HepG2 (cell line): ENCODE data around the gene TJP1. TPM values are rescaled to one million over a fixed set of nuclear protein-coding genes. Genes with fewer than 3 reads are reported as not detected.

Experiments
- ATAC-seq: fragments of 200-7000 bp; cut with Tn5 transposase; 3 replicates; pipeline ENCODE4 v1.9.1; 2020; ENCODE audit warnings: mild to moderate bottlenecking, moderate library complexity
- BruUV-seq: library from RNA; stranded (reverse); fragments of 400-500 nt; replicated peaks from 2 replicates; lab custom pipeline; 2021; lab: Mats Ljungman, UMichigan
- CTCF ChIA-PET: fragments of 300-600 bp; formaldehyde crosslinking; extraction: SDS; loops from one replicate; lab custom pipeline; 2021; ENCODE audit warnings: low total read pairs, inconsistent platforms, low intra/inter-chr PET ratio; lab: Yijun Ruan, JAX
- POLR2A ChIA-PET: fragments of 350-600 bp; sonication (Branson Sonifier 250); formaldehyde crosslinking; loops from one replicate; lab custom pipeline; 2020; ENCODE audit warnings: antibody characterized with exemption, inconsistent platforms; lab: Yijun Ruan, JAX
- DNase-seq: peaks from one replicate; pipeline ENCODE4 v3.0.0-alpha.2; 2015; ENCODE audit warnings: low spot score
- FAIRE-seq: peaks from 3 replicates; lab custom pipeline; 2011; peaks lifted over from hg19 to GRCh38; lab: Jason Lieb, UNC
- H2AFZ ChIP-seq: one replicate; pipeline ENCODE4 v1.6.1; 2011; ENCODE audit warnings: low read length, inconsistent platforms
- H3K27ac ChIP-seq: fragments of 300-600 bp; 3 replicates; pipeline ENCODE4 v1.8.0; 2011; ENCODE audit warnings: mixed run types, mild to moderate bottlenecking, mixed read lengths, low read length, inconsistent platforms; ENCODE audit not compliant: insufficient read depth; ENCODE audit errors: extremely low read length
- H3K27me3 ChIP-seq, 2 experiments: fragments of 200-600 bp in 1 of 2; 2 replicates in 1 of 2; 3 replicates in 1 of 2; pipeline versions ENCODE4 v1.6.0 to v1.8.0; 2011; ENCODE audit warnings: low read length in 2 of 2, mild to moderate bottlenecking in 2 of 2, moderate library complexity in 2 of 2, inconsistent platforms in 1 of 2; ENCODE audit not compliant: insufficient read depth in 2 of 2, control insufficient read depth in 1 of 2
- H3K36me3 ChIP-seq, 2 experiments: fragments of 200-600 bp in 1 of 2; replicated peaks in 1 of 2; 2 replicates in 1 of 2; 3 replicates in 1 of 2; pipeline versions ENCODE4 v1.5.1 to v1.8.0; 2011; ENCODE audit warnings: low read length in 2 of 2, inconsistent platforms in 1 of 2; ENCODE audit not compliant: insufficient read depth in 2 of 2, control insufficient read depth in 1 of 2
- H3K4me1 ChIP-seq: 2 replicates; pipeline ENCODE4 v1.5.1; 2012; ENCODE audit warnings: low read length, inconsistent platforms; ENCODE audit not compliant: insufficient read depth
- H3K4me2 ChIP-seq: 2 replicates; pipeline ENCODE4 v1.6.0; 2011; ENCODE audit warnings: low read depth, low read length, inconsistent platforms
- H3K4me3 ChIP-seq, 3 experiments: fragments of 200-600 bp in 1 of 3; sonication (generic), shearing (Covaris generic) in 1 of 3; replicated peaks in 1 of 3; 2 replicates each; pipeline ENCODE4 v1.5.1; 2011 to 2016; ENCODE audit warnings: low read length in 3 of 3, inconsistent platforms in 2 of 3, low read depth in 2 of 3, mild to moderate bottlenecking in 2 of 3, control low read depth in 1 of 3, mixed read lengths in 1 of 3; ENCODE audit not compliant: insufficient read depth in 1 of 3
- H3K79me2 ChIP-seq: one replicate; pipeline ENCODE4 v1.6.1; 2011; ENCODE audit warnings: low read length, inconsistent platforms; ENCODE audit not compliant: insufficient read depth
- H3K9ac ChIP-seq: 2 replicates; pipeline ENCODE4 v1.6.0; 2011; ENCODE audit warnings: mild to moderate bottlenecking, low read depth, low read length, inconsistent platforms; ENCODE audit not compliant: insufficient read depth
- H3K9me3 ChIP-seq: 2 replicates; pipeline ENCODE4 v1.5.1; 2012; ENCODE audit warnings: mild to moderate bottlenecking, low read length
- H4K20me1 ChIP-seq: 2 replicates; pipeline ENCODE4 v1.6.0; 2011; ENCODE audit warnings: inconsistent platforms, mild to moderate bottlenecking, low read length, moderate library complexity; ENCODE audit not compliant: insufficient read depth
- MTA1 ChIP-seq: sonication (generic); formaldehyde crosslinking; IDR thresholded peaks from 2 replicates; pipeline ENCODE4 v1.4.0; 2020; ENCODE audit warnings: missing genetic modification reagents, mild to moderate bottlenecking, borderline replicate concordance
- NFE2 ChIP-seq: sonication (generic); formaldehyde crosslinking; IDR thresholded peaks from 2 replicates; pipeline ENCODE4 v1.4.0; 2020; ENCODE audit warnings: missing genetic modification reagents
- SPEN ChIP-seq: sonication (generic); formaldehyde crosslinking; IDR thresholded peaks from 2 replicates; pipeline ENCODE4 v1.5.1; 2020; ENCODE audit warnings: low read depth, mild to moderate bottlenecking, missing genetic modification reagents
- TBL1XR1 ChIP-seq: fragments of 150-350 bp; IDR thresholded peaks from 2 replicates; pipeline ENCODE4 v1.6.1; 2014; ENCODE audit warnings: borderline replicate concordance, low read length; ENCODE audit not compliant: partially characterized antibody
- ZHX1 ChIP-seq: sonication (generic); formaldehyde crosslinking; IDR thresholded peaks from 2 replicates; pipeline ENCODE4 v1.8.1; 2022; ENCODE audit warnings: low read depth, mild to moderate bottlenecking, missing genetic modification reagents
- ZMAT3 ChIP-seq: sonication (generic); formaldehyde crosslinking; conservative IDR thresholded peaks from 2 replicates; pipeline ENCODE4 v1.7.0; 2021; ENCODE audit warnings: missing genetic modification reagents
- ZNF556 ChIP-seq: sonication (generic); formaldehyde crosslinking; IDR thresholded peaks from 2 replicates; pipeline ENCODE4 v1.4.0; 2020; ENCODE audit warnings: mild to moderate bottlenecking, missing genetic modification reagents, borderline replicate concordance
- WGBS: methylation state at CpG from one replicate; pipeline ENCODE4 v1.1.6; 2017; ENCODE audit warnings: low lambda C conversion rate; 5-methylcytosine and 5-hydroxymethylcytosine counted together
- in situ Hi-C: cut with HindIII; loops from 2 replicates; pipeline ENCODE4 v1.10.0; 2017; ENCODE audit warnings: low pct_unique_long_range_greater_than_20kb; ENCODE audit not compliant: extremely low pct_ligation_motif_present
- intact Hi-C: fragments of 100-400 bp; cut with micrococcal nuclease; formaldehyde crosslinking; loops from one replicate; pipeline ENCODE4 v1.10.0; 2022; ENCODE audit not compliant: unreplicated experiment
- polyA plus RNA-seq, 8 experiments: library from polyadenylated mRNA; depleted of rRNA in 3 of 8; stranded (reverse) in 7 of 8; unstranded in 1 of 8; fragments of >200 nt; fragmentation: Illumina TruSeq in 4 of 8; extraction: Trizol in 4 of 8; gene quantifications; 2 replicates each; pipeline versions ENCODE4 v1.2.1 to v1.2.3, GENCODE V29; 2011 to 2016; ENCODE audit warnings: low read depth in 4 of 8, missing spikeins in 1 of 8, mixed read lengths in 1 of 8; ENCODE audit not compliant: insufficient read depth in 1 of 8
- total RNA-seq, 5 experiments: library from RNA; depleted of rRNA; stranded (reverse); fragments of >200 nt; fragmentation: Illumina TruSeq; extraction: Trizol; gene quantifications; 2 replicates each; pipeline ENCODE4 v1.2.3, GENCODE V29; 2016; ENCODE audit warnings: low read depth in 1 of 5
- TF ChIP-seq, protein P1 (sequence below): sonication (generic); formaldehyde crosslinking; IDR thresholded peaks from 2 replicates; pipeline ENCODE4 v1.5.1; 2020; ENCODE audit warnings: mild to moderate bottlenecking, missing genetic modification reagents, moderate library complexity
- TF ChIP-seq, protein P2 (sequence below): sonication (generic); formaldehyde crosslinking; IDR thresholded peaks from 2 replicates; pipeline ENCODE4 v1.5.1; 2020; ENCODE audit warnings: mild to moderate bottlenecking, missing genetic modification reagents, borderline replicate concordance

The TJP1 gene
- total and polyA plus RNA-seq, 2 of the 13 experiments (the other 11 are each of a cell fraction or from before 2014, with no cell fraction given), result 25.9 to 27.1 TPM

- Histone ChIP-seq H3K27ac (peak overlapping the region; percentile 81), H3K79me2 (peaks cover 34% of the 10 kb centered on the region), H3K9me3 (no peaks in the 10 kb centered on the region), H3K9ac (peak overlapping the region; percentile 66), H3K27me3 (peaks cover 1 to 9% of the 10 kb centered on the region in 2 experiments; a peak in 2 of 5 replicates), H3K4me3 (peak overlapping the region; percentile 63 to 87 (median 78)), H3K36me3 (no peaks in the 10 kb centered on the region), H4K20me1 (peaks cover 21% of the 10 kb centered on the region; the same call in 1 of the 2 replicates), H3K4me1 (peaks cover 43% of the 10 kb centered on the region), H2AFZ (peak overlapping the region; percentile 87), H3K4me2 (peak overlapping the region; percentile 100)
- ChIA-PET POLR2A (interaction anchor here (3.1 kb wide), 1 partner anchor 103 kb away, joined by 11 read pairs; no protein-coding TSS in a partner anchor), CTCF (no interaction called here)
- TSS peak; percentile 86 for BruUV-seq
- FAIRE-seq (peak; percentile 79), ATAC-seq (peak; percentile 51), DNase-seq (peak; percentile 66)
- intact Hi-C loops, result loop anchor here (5.0 to 10.0 kb wide), 2 partner anchors 104 to 158 kb away; no protein-coding TSS in a partner anchor
- 0% methylated on average over 8 of the region's 31 CpGs for WGBS
- in situ Hi-C loops, result no loop called here
- no peak for TF ChIP-seq ZNF556 (CRISPR knock-in tag)
- TF ChIP-seq, protein P1, sequence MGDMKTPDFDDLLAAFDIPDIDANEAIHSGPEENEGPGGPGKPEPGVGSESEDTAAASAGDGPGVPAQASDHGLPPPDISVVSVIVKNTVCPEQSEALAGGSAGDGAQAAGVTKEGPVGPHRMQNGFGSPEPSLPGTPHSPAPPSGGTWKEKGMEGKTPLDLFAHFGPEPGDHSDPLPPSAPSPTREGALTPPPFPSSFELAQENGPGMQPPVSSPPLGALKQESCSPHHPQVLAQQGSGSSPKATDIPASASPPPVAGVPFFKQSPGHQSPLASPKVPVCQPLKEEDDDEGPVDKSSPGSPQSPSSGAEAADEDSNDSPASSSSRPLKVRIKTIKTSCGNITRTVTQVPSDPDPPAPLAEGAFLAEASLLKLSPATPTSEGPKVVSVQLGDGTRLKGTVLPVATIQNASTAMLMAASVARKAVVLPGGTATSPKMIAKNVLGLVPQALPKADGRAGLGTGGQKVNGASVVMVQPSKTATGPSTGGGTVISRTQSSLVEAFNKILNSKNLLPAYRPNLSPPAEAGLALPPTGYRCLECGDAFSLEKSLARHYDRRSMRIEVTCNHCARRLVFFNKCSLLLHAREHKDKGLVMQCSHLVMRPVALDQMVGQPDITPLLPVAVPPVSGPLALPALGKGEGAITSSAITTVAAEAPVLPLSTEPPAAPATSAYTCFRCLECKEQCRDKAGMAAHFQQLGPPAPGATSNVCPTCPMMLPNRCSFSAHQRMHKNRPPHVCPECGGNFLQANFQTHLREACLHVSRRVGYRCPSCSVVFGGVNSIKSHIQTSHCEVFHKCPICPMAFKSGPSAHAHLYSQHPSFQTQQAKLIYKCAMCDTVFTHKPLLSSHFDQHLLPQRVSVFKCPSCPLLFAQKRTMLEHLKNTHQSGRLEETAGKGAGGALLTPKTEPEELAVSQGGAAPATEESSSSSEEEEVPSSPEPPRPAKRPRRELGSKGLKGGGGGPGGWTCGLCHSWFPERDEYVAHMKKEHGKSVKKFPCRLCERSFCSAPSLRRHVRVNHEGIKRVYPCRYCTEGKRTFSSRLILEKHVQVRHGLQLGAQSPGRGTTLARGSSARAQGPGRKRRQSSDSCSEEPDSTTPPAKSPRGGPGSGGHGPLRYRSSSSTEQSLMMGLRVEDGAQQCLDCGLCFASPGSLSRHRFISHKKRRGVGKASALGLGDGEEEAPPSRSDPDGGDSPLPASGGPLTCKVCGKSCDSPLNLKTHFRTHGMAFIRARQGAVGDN (CRISPR knock-in tag), result peak; percentile 90
- no peak for TF ChIP-seq TBL1XR1
- TF ChIP-seq MTA1, result peak; percentile 42; the same call in 1 of the 2 replicates
- peak; percentile 54; the same call in 1 of the 2 replicates for TF ChIP-seq ZHX1 (CRISPR knock-in tag)
- peak; percentile 76; the same call in 1 of the 2 replicates for TF ChIP-seq ZMAT3
- TF ChIP-seq NFE2 (CRISPR knock-in tag), result no peak
- TF ChIP-seq, protein P2, sequence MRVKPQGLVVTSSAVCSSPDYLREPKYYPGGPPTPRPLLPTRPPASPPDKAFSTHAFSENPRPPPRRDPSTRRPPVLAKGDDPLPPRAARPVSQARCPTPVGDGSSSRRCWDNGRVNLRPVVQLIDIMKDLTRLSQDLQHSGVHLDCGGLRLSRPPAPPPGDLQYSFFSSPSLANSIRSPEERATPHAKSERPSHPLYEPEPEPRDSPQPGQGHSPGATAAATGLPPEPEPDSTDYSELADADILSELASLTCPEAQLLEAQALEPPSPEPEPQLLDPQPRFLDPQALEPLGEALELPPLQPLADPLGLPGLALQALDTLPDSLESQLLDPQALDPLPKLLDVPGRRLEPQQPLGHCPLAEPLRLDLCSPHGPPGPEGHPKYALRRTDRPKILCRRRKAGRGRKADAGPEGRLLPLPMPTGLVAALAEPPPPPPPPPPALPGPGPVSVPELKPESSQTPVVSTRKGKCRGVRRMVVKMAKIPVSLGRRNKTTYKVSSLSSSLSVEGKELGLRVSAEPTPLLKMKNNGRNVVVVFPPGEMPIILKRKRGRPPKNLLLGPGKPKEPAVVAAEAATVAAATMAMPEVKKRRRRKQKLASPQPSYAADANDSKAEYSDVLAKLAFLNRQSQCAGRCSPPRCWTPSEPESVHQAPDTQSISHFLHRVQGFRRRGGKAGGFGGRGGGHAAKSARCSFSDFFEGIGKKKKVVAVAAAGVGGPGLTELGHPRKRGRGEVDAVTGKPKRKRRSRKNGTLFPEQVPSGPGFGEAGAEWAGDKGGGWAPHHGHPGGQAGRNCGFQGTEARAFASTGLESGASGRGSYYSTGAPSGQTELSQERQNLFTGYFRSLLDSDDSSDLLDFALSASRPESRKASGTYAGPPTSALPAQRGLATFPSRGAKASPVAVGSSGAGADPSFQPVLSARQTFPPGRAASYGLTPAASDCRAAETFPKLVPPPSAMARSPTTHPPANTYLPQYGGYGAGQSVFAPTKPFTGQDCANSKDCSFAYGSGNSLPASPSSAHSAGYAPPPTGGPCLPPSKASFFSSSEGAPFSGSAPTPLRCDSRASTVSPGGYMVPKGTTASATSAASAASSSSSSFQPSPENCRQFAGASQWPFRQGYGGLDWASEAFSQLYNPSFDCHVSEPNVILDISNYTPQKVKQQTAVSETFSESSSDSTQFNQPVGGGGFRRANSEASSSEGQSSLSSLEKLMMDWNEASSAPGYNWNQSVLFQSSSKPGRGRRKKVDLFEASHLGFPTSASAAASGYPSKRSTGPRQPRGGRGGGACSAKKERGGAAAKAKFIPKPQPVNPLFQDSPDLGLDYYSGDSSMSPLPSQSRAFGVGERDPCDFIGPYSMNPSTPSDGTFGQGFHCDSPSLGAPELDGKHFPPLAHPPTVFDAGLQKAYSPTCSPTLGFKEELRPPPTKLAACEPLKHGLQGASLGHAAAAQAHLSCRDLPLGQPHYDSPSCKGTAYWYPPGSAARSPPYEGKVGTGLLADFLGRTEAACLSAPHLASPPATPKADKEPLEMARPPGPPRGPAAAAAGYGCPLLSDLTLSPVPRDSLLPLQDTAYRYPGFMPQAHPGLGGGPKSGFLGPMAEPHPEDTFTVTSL (CRISPR knock-in tag), result 0 out of 2 replicates have a peak, but pooled peaks have one; percentile 43
- peak; percentile 28; the same call in 1 of the 2 replicates for TF ChIP-seq SPEN (CRISPR knock-in tag)
These were observed 604 bp upstream of the TJP1 start for GRCh38 chr15:29822684-29823459.
